ENCODE results near the gene SCUBE3. TPM values are rescaled to one million over a fixed set of nuclear protein-coding genes. Genes with fewer than 3 reads are reported as not detected.

The SCUBE3 gene
- total and polyA plus RNA-seq, 7 experiments from 2014 or later: 0.05 to 0.12 TPM; not detected in 5

- ChIA-PET CTCF (interaction anchor here (0.6 to 3.2 kb wide), 6 partner anchors 8 to 179 kb away, joined by 3 to 15 read pairs (median 4); partner anchors contain the start of genes DEF6, FANCE and RPL10A), POLR2A (interaction anchor here (0.7 to 0.8 kb wide), 2 partner anchors 39 kb away, joined by 3 to 4 read pairs; no protein-coding TSS in a partner anchor)
- Histone ChIP-seq H3K36me3 (ENCODE audit: control insufficient read depth in 2 of 3, insufficient read depth in 3 of 3, low read length in 3 of 3) (peaks cover 8 to 93% (median 19%) of the 10 kb centered on the region in 3 experiments), H3K4me3 (ENCODE audit: low read length) (no peak overlapping the region), H3K9me3 (ENCODE audit: control insufficient read depth in 2 of 3, low read length in 3 of 3) (no peaks in the 10 kb centered on the region), H3K4me1 (ENCODE audit: control insufficient read depth in 2 of 2, insufficient read depth in 2 of 2, low read length in 2 of 2) (no peaks in the 10 kb centered on the region), H3K27ac (ENCODE audit: low read depth, low read length) (no peak overlapping the region), H3K27me3 (ENCODE audit: control insufficient read depth in 2 of 2, insufficient read depth in 2 of 2, low read length in 2 of 2) (no peaks in the 10 kb centered on the region)
- Mint-ChIP-seq H3K4me3 (no peak overlapping the region), H3K27ac (peak overlapping the region in 1 of 9 donors; percentile 1), H3K36me3 (peaks cover 8 to 64% (median 18%) of the 10 kb centered on the region in 5 donors), H3K4me1 (no peaks in the 10 kb centered on the region), H3K27me3 (no peaks in the 10 kb centered on the region), H3K9me3 (no peaks in the 10 kb centered on the region)
- intact Hi-C loops (cut with micrococcal nuclease): no loop called here
- DNase-seq: no peak
- no peak for ATAC-seq
Observed at GRCh38 chr6:35288834-35289233, 75.1 kb downstream of the SCUBE3 start.

GRCh38 chr6:35291491-35291890 is 77.7 kb downstream of the SCUBE3 start:
- H3K9me3 Mint-ChIP-seq: no peaks in the 10 kb centered on the region
- ChIA-PET CTCF (interaction anchor here (0.6 to 12.9 kb wide), 2 partner anchors 34 to 434 kb away, joined by 4 to 346 read pairs; no protein-coding TSS in a partner anchor), POLR2A (interaction anchor here (0.8 to 0.9 kb wide), 2 partner anchors 15 to 176 kb away, joined by 3 read pairs; partner anchors contain the start of gene RPL10A)
- Histone ChIP-seq H3K9me3 (ENCODE audit: control insufficient read depth in 2 of 3, low read length in 3 of 3) (no peaks in the 10 kb centered on the region), H3K27ac (ENCODE audit: low read depth, low read length) (no peak overlapping the region), H3K4me1 (ENCODE audit: control insufficient read depth in 2 of 2, insufficient read depth in 2 of 2, low read length in 2 of 2) (no peaks in the 10 kb centered on the region), H3K27me3 (ENCODE audit: control insufficient read depth in 2 of 2, insufficient read depth in 2 of 2, low read length in 2 of 2) (no peaks in the 10 kb centered on the region), H3K4me3 (ENCODE audit: low read length) (no peak overlapping the region), H3K36me3 (ENCODE audit: control insufficient read depth in 2 of 3, insufficient read depth in 3 of 3, low read length in 3 of 3) (peaks cover 0 to 93% (median 8%) of the 10 kb centered on the region in 3 experiments)
- H3K4me1 Mint-ChIP-seq: peaks cover 0 to 6% (median 5%) of the 10 kb centered on the region in 7 donors
- DNase-seq (no peak), ATAC-seq (no peak)
- H3K36me3 Mint-ChIP-seq: peaks cover 11 to 59% (median 13%) of the 10 kb centered on the region in 5 donors
- H3K27ac Mint-ChIP-seq: no peak overlapping the region
- intact Hi-C loops (cut with micrococcal nuclease): no loop called here
- no peak overlapping the region for H3K4me3 Mint-ChIP-seq
- no peaks in the 10 kb centered on the region for H3K27me3 Mint-ChIP-seq

GRCh38 chr6:35292494-35292893 is 78.7 kb downstream of the SCUBE3 start:
- H3K4me1 ChIP-seq (ENCODE audit: control insufficient read depth in 2 of 2, insufficient read depth in 2 of 2, low read length in 2 of 2): peaks cover 5% of the 10 kb centered on the region in 2 donors
- no peak for DNase-seq
- peak overlapping the region in 1 of 9 donors; percentile 34 for H3K27ac Mint-ChIP-seq
- H3K36me3 Mint-ChIP-seq: peaks cover 6 to 50% (median 8%) of the 10 kb centered on the region in 5 donors
- peaks cover 0 to 88% (median 8%) of the 10 kb centered on the region in 3 experiments for H3K36me3 ChIP-seq (ENCODE audit: control insufficient read depth in 2 of 3, insufficient read depth in 3 of 3, low read length in 3 of 3)
- no peak overlapping the region for H3K4me3 ChIP-seq (ENCODE audit: low read length)
- ChIA-PET CTCF (interaction anchor here (0.8 to 12.9 kb wide), 5 partner anchors 11 to 157 kb away, joined by 3 to 346 read pairs (median 4); partner anchors contain the start of gene PPARD), POLR2A (interaction anchor here (0.6 to 9.6 kb wide), 3 partner anchors 30 to 706 kb away, joined by 3 to 318 read pairs (median 8); partner anchors contain the start of gene RPL10A)
- peaks cover 0 to 15% (median 8%) of the 10 kb centered on the region in 7 donors for H3K4me1 Mint-ChIP-seq
- H3K27ac ChIP-seq (ENCODE audit: low read depth, low read length): no peak overlapping the region
- no peak overlapping the region for H3K4me3 Mint-ChIP-seq
- no peaks in the 10 kb centered on the region for H3K9me3 ChIP-seq (ENCODE audit: control insufficient read depth in 2 of 3, low read length in 3 of 3)
- H3K9me3 Mint-ChIP-seq: no peaks in the 10 kb centered on the region
- ATAC-seq: no peak
- no peaks in the 10 kb centered on the region for H3K27me3 ChIP-seq (ENCODE audit: control insufficient read depth in 2 of 2, insufficient read depth in 2 of 2, low read length in 2 of 2)
- H3K27me3 Mint-ChIP-seq: no peaks in the 10 kb centered on the region
- intact Hi-C loops (cut with micrococcal nuclease): no loop called here

GRCh38 chr6:35293681-35294080 is 79.9 kb downstream of the SCUBE3 start:
- H3K9me3 ChIP-seq (ENCODE audit: control insufficient read depth in 2 of 3, low read length in 3 of 3): no peaks in the 10 kb centered on the region
- H3K4me1 Mint-ChIP-seq: peaks cover under 1 to 16% (median 9%) of the 10 kb centered on the region in 7 donors
- H3K4me1 ChIP-seq (ENCODE audit: control insufficient read depth in 2 of 2, insufficient read depth in 2 of 2, low read length in 2 of 2): peaks cover 5 to 7% of the 10 kb centered on the region in 2 donors
- POLR2A ChIA-PET: interaction anchor here (2.3 to 9.6 kb wide), 2 partner anchors 29 to 174 kb away, joined by 8 to 318 read pairs; partner anchors contain the start of gene RPL10A
- no peaks in the 10 kb centered on the region for H3K27me3 Mint-ChIP-seq
- peaks cover 0 to 85% (median 8%) of the 10 kb centered on the region in 3 experiments for H3K36me3 ChIP-seq (ENCODE audit: control insufficient read depth in 2 of 3, insufficient read depth in 3 of 3, low read length in 3 of 3)
- H3K4me3 ChIP-seq (ENCODE audit: low read length): no peak overlapping the region
- no peaks in the 10 kb centered on the region for H3K27me3 ChIP-seq (ENCODE audit: control insufficient read depth in 2 of 2, insufficient read depth in 2 of 2, low read length in 2 of 2)
- H3K27ac Mint-ChIP-seq: peak overlapping the region in 1 of 9 donors; percentile 17
- peaks cover 6 to 44% (median 10%) of the 10 kb centered on the region in 5 donors for H3K36me3 Mint-ChIP-seq
- H3K9me3 Mint-ChIP-seq: no peaks in the 10 kb centered on the region
- ATAC-seq: no peak
- no peak for DNase-seq
- no peak overlapping the region for H3K27ac ChIP-seq (ENCODE audit: low read depth, low read length)
- H3K4me3 Mint-ChIP-seq: no peak overlapping the region
- CTCF ChIA-PET: interaction anchor here (0.6 to 12.9 kb wide), 16 partner anchors 9 to 444 kb away, joined by 3 to 346 read pairs (median 3); partner anchors contain the start of genes ARMC12 and FANCE
- intact Hi-C loops (cut with micrococcal nuclease): loop anchor here in 1 of 2 donors (1.0 kb wide), 3 partner anchors 229 to 444 kb away; partner anchors contain the start of gene ARMC12

GRCh38 chr6:35294308-35294945 is 80.7 kb downstream of the SCUBE3 start:
- no peak overlapping the region for H3K4me3 ChIP-seq (ENCODE audit: low read length)
- ChIA-PET CTCF (interaction anchor here (0.7 to 12.9 kb wide), 13 partner anchors 9 to 443 kb away, joined by 3 to 346 read pairs (median 4); partner anchors contain the start of genes ARMC12 and PPARD), POLR2A (interaction anchor here (2.3 to 9.6 kb wide), 2 partner anchors 28 to 174 kb away, joined by 8 to 318 read pairs; partner anchors contain the start of gene RPL10A)
- Mint-ChIP-seq H3K4me1 (peaks cover 8 to 22% (median 16%) of the 10 kb centered on the region in 7 donors), H3K27ac (peak overlapping the region in 6 of 9 donors; percentile 1 to 84 (median 42)), H3K36me3 (peaks cover 8 to 39% (median 12%) of the 10 kb centered on the region in 5 donors), H3K4me3 (peak overlapping the region in 3 of 10 donors; percentile 4 to 54 (median 21)), H3K9me3 (no peaks in the 10 kb centered on the region), H3K27me3 (no peaks in the 10 kb centered on the region)
- peak in 7 of 9 donors; percentile 33 to 65 (median 52) for DNase-seq
- intact Hi-C loops (cut with micrococcal nuclease): loop anchor here in 1 of 2 donors (1.0 kb wide), 3 partner anchors 228 to 443 kb away; partner anchors contain the start of gene ARMC12
- no peaks in the 10 kb centered on the region for H3K27me3 ChIP-seq (ENCODE audit: control insufficient read depth in 2 of 2, insufficient read depth in 2 of 2, low read length in 2 of 2)
- H3K9me3 ChIP-seq (ENCODE audit: control insufficient read depth in 2 of 3, low read length in 3 of 3): no peaks in the 10 kb centered on the region
- peaks cover 5 to 14% of the 10 kb centered on the region in 2 donors for H3K4me1 ChIP-seq (ENCODE audit: control insufficient read depth in 2 of 2, insufficient read depth in 2 of 2, low read length in 2 of 2)
- H3K27ac ChIP-seq (ENCODE audit: low read depth, low read length): no peak overlapping the region
- peaks cover 0 to 78% (median 1%) of the 10 kb centered on the region in 3 experiments for H3K36me3 ChIP-seq (ENCODE audit: control insufficient read depth in 2 of 3, insufficient read depth in 3 of 3, low read length in 3 of 3)
- ATAC-seq: peak; percentile 54

GRCh38 chr6:35295036-35295435 is 81.3 kb downstream of the SCUBE3 start:
- CTCF ChIA-PET: interaction anchor here (1.0 to 12.9 kb wide), 10 partner anchors 18 to 278 kb away, joined by 3 to 346 read pairs (median 8); partner anchors contain the start of gene PPARD
- no peaks in the 10 kb centered on the region for H3K9me3 Mint-ChIP-seq
- no peaks in the 10 kb centered on the region for H3K27me3 ChIP-seq (ENCODE audit: control insufficient read depth in 2 of 2, insufficient read depth in 2 of 2, low read length in 2 of 2)
- no peak overlapping the region for H3K27ac Mint-ChIP-seq
- intact Hi-C loops (cut with micrococcal nuclease): no loop called here
- H3K9me3 ChIP-seq (ENCODE audit: control insufficient read depth in 2 of 3, low read length in 3 of 3): no peaks in the 10 kb centered on the region
- peaks cover 12 to 40% (median 13%) of the 10 kb centered on the region in 5 donors for H3K36me3 Mint-ChIP-seq
- H3K36me3 ChIP-seq (ENCODE audit: control insufficient read depth in 2 of 3, insufficient read depth in 3 of 3, low read length in 3 of 3): peaks cover 0 to 72% (median 0%) of the 10 kb centered on the region in 3 experiments
- no peak for ATAC-seq
- H3K27ac ChIP-seq (ENCODE audit: low read depth, low read length): no peak overlapping the region
- POLR2A ChIA-PET: interaction anchor here (1.8 to 9.6 kb wide), 3 partner anchors 28 to 174 kb away, joined by 8 to 318 read pairs (median 19); partner anchors contain the start of genes FANCE and RPL10A
- H3K4me3 Mint-ChIP-seq: peak overlapping the region in 1 of 10 donors; percentile 45
- H3K4me1 Mint-ChIP-seq: peaks cover 14 to 26% (median 21%) of the 10 kb centered on the region in 7 donors
- no peaks in the 10 kb centered on the region for H3K27me3 Mint-ChIP-seq
- H3K4me3 ChIP-seq (ENCODE audit: low read length): no peak overlapping the region
- peaks cover 6 to 20% of the 10 kb centered on the region in 2 donors for H3K4me1 ChIP-seq (ENCODE audit: control insufficient read depth in 2 of 2, insufficient read depth in 2 of 2, low read length in 2 of 2)
- no peak for DNase-seq
